ENCODE measurements around the gene HNRNPL.
"Not testable (repeated sequence)": the region's sequence is repeated elsewhere in the genome, so short reads cannot be mapped to it uniquely, and the experiment has no call there.

DNA sequence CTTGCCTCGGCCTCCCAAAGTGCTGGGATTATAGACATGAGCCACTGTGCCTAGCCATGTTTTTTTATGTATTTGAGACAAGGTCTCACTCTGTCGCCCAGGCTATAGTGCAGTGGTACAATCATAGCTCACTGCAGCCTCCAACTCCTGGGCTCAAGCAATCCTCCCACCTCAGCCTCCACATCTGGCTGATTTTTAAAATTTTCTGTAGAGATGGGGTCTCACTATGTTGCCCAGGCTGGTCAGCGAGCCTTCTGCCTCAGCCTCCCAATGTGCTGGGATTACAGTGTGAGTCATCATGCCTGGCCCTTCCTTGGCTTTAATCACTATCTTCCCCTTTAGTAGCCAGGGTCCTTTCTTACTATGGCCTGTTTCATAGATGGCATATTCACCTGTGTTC, 34.9 kb upstream of the HNRNPL start:
- TF ChIP-seq, protein P1, sequence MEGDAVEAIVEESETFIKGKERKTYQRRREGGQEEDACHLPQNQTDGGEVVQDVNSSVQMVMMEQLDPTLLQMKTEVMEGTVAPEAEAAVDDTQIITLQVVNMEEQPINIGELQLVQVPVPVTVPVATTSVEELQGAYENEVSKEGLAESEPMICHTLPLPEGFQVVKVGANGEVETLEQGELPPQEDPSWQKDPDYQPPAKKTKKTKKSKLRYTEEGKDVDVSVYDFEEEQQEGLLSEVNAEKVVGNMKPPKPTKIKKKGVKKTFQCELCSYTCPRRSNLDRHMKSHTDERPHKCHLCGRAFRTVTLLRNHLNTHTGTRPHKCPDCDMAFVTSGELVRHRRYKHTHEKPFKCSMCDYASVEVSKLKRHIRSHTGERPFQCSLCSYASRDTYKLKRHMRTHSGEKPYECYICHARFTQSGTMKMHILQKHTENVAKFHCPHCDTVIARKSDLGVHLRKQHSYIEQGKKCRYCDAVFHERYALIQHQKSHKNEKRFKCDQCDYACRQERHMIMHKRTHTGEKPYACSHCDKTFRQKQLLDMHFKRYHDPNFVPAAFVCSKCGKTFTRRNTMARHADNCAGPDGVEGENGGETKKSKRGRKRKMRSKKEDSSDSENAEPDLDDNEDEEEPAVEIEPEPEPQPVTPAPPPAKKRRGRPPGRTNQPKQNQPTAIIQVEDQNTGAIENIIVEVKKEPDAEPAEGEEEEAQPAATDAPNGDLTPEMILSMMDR (IDR thresholded peaks at IDR 0.05): not testable (repeated sequence)
- TF ChIP-seq POLR2AphosphoS5 (IDR thresholded peaks at IDR 0.05; ENCODE audit: low read depth, low read length): not testable (repeated sequence)

Measured in Panc1 (cell line).